ENCODE results near the gene MT1X. TPM values are rescaled to one million over a fixed set of nuclear protein-coding genes. Genes with fewer than 3 reads are reported as not detected.
"Not testable (repeated sequence)": the region's sequence is repeated elsewhere in the genome, so short reads cannot be mapped to it uniquely, and the experiment has no call there.

The MT1X gene
- total RNA-seq, 2 donors from 2014 or later, result 308 to 320 TPM

DNA sequence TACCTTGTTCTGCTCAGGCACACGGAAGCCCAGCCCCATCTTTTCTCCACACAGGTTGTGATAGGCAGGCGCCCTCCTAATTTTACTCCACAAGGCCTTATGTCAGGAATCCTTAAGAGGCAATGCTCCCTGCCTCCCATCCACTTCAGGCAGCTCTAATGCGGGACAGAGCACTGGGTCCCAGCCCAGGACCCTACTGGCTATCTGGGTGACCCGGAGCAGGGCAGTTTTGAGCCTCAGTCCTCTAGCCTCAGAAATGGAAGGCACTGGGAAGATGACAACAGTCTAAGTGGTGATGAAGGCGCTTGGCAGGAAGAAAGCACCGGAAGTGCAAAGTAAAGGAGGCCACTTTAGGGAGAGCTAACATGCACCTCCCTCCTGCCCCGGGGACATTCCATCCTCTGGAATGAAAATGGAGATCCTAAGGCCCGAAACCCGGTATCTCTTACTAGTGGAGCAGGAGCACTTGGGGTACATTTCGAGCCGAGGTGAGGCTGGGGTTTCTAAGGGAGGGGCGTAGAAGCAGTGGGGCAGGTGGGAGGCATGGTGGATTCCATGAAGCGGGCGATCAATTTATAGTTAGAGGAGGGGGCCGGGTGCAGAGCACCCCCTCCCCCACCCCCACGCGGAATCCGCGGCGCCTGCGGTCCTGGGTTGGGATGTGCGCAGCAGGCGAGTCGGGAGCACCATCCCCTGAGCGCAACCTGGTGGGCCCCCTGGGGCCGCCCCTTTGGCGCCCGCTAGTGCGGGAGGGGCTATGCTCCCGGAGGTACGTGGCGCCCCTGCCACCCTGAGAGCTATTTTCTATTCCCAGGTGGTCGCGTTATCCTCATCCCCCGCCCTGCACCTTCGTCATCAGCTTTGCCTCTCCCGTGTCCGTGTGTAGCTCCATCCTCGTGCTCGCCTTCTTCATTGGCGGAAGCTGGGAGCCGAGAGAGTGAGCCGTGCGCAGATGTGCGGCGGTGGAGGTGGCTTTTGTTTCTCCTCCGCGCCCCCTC, 19.6 kb upstream of the MT1X start:
- H3K4me3 ChIP-seq, result peak overlapping the region; percentile 21
- no peaks in the 10 kb centered on the region for H3K9me3 ChIP-seq
- TF ChIP-seq, protein P1, sequence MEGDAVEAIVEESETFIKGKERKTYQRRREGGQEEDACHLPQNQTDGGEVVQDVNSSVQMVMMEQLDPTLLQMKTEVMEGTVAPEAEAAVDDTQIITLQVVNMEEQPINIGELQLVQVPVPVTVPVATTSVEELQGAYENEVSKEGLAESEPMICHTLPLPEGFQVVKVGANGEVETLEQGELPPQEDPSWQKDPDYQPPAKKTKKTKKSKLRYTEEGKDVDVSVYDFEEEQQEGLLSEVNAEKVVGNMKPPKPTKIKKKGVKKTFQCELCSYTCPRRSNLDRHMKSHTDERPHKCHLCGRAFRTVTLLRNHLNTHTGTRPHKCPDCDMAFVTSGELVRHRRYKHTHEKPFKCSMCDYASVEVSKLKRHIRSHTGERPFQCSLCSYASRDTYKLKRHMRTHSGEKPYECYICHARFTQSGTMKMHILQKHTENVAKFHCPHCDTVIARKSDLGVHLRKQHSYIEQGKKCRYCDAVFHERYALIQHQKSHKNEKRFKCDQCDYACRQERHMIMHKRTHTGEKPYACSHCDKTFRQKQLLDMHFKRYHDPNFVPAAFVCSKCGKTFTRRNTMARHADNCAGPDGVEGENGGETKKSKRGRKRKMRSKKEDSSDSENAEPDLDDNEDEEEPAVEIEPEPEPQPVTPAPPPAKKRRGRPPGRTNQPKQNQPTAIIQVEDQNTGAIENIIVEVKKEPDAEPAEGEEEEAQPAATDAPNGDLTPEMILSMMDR (IDR thresholded peaks at IDR 0.05), result no peak
- ATAC-seq (ENCODE audit: insufficient number of reproducible peaks, low FRiP score, low read depth), result no peak
- DNase-seq (ENCODE audit: low spot score), result no peak
- H3K36me3 ChIP-seq, result no peaks in the 10 kb centered on the region
- no peaks in the 10 kb centered on the region for H3K27me3 ChIP-seq (replicated peaks; ENCODE audit: insufficient read depth)
- peaks cover 10 to 18% of the 10 kb centered on the region in 2 donors for H3K4me1 ChIP-seq (ENCODE audit: control insufficient read depth in 1 of 2, low read depth in 2 of 2)
- no peak overlapping the region for H3K27ac ChIP-seq

DNA sequence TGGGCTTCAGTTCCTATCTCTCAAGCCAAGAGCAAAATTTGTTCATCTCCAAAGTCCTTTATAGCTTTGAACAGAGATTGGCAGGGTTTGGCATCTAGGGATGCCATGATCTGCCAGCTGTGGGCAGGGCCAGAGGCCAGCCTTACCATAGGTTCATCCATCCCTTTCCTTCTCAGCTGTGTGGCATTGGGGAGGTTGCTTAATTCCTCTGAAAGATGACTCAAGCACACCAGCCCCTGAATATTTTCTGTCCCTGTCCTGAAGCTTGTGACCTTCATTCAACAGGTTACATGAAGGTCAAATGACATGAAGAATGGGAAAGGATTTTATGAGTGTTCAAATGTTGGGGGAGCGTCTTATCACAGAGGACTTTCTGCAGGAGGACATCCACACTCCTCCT, 17.8 kb upstream of the MT1X start:
- TF ChIP-seq, protein P1 (IDR thresholded peaks at IDR 0.05), result no peak
- ATAC-seq (ENCODE audit: insufficient number of reproducible peaks, low FRiP score, low read depth) (no peak), DNase-seq (ENCODE audit: low spot score) (no peak)
- H3K4me1 ChIP-seq (ENCODE audit: control insufficient read depth in 1 of 2, low read depth in 2 of 2), result peaks cover 6 to 18% of the 10 kb centered on the region in 2 donors
- H3K27me3 ChIP-seq (replicated peaks; ENCODE audit: insufficient read depth), result peaks cover 8% of the 10 kb centered on the region
- H3K36me3 ChIP-seq, result no peaks in the 10 kb centered on the region
- H3K4me3 ChIP-seq, result no peak overlapping the region
- no peaks in the 10 kb centered on the region for H3K9me3 ChIP-seq
- no peak overlapping the region for H3K27ac ChIP-seq

DNA sequence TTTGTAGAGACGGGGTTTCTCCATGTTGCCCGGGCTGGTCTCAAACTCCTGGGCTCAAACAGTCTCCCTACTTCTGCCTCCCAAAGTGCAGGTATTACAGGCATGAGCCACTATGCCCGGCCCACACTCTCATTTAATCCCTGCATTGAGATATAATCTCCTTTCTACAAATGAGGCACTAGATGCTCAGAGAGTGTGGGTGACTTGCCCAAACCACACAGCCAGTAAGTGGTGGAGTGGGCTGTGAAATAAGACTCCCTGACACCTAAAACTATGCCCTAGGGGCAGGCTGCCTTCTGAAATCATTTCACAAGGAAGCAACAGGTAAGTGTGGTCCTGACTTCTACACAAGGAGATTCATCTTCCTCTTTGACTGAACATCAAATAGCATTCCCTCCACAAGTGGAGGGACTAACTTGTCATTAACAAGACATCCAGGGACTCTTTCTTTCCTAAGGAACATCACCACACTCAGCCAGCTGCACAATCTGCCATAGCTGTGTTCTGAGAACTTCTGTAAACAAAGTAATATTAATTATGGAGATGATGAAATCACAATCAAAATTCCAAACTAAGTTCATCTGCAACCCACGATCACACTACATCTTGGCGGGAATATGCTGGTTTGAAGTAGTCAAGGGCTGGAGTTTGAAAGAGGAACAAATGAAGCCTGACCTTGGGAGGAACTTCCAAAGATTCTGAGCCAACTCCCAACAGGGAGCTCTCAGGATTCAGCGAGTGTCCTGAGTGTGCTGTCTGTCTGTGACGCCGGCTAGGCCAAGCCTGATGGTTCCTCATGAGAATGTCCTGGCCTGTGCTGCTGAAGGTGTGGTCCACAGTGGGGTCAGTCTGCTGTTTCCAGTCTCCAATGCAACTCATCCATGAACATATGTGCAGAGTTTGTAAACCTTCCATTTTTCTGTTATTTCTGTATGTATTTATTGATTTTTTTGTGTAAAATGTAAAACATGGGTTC, 16.7 kb upstream of the MT1X start:
- H3K36me3 ChIP-seq; H3K9me3 ChIP-seq; H3K4me3 ChIP-seq; H3K27ac ChIP-seq; ATAC-seq (ENCODE audit: insufficient number of reproducible peaks, low FRiP score, low read depth); DNase-seq (ENCODE audit: low spot score): not testable (repeated sequence)
- peaks cover 6 to 22% of the 10 kb centered on the region in 2 donors for H3K4me1 ChIP-seq (ENCODE audit: control insufficient read depth in 1 of 2, low read depth in 2 of 2)
- H3K27me3 ChIP-seq (replicated peaks; ENCODE audit: insufficient read depth), result peaks cover 13% of the 10 kb centered on the region

DNA sequence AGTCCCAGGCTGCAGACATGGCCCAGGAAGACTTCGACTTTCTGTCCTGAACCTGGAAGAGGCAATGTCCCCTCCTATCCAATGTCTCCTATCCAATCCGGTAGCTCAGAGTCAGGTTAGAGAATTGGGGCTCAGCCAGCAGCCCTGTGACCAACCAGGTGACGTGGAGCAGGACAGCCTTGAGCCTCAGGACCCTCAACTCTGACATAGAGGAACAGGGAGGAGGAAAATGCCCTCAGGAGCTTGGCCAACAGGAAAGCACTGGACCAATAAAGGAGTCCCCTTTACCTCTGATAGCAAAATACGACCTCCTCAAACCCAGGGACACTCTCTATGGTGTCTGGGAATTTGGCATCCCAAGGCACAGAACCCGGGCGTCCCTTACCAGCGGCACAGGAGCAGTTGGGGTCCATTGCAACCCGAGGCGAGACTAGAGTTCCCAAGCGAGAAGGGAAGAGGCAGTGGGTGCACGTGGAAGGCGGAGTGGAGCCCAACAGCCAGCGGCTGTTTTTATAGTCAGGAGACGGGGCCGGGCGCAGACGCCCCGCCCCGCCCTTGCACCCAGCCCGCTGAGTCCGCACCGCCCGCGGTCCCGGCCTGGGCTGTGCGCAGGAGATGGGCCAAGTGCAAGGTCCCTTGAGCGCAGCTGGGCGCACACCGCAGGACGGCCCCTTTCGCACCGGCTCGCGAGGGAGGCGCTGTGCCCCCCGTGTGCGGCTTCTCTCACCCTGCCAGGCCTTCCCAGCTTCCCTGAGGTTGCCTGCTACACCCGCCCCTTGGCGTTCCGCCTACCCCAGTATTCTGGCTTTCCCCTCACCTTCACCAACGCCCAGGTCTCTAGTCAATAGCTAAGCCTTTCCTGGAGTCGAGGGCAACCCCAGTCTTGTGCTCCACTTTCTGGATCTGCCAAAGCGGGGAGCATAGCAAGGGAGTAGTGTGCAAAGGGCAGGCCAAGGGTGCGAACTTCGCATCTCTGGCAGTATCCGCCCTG, 14.4 kb upstream of the MT1X start, which contains the start of gene MT1G:
Gene MT1G (minus strand): TSS at position 485 of the 991 bp plus-strand sequence. CDS start 72 bp downstream, at position 413.
- H3K36me3 ChIP-seq, result no peaks in the 10 kb centered on the region
- peaks cover 13% of the 10 kb centered on the region for H3K27me3 ChIP-seq (replicated peaks; ENCODE audit: insufficient read depth)
- H3K9me3 ChIP-seq, result no peaks in the 10 kb centered on the region
- TF ChIP-seq, protein P1 (IDR thresholded peaks at IDR 0.05), result no peak
- ATAC-seq (ENCODE audit: insufficient number of reproducible peaks, low FRiP score, low read depth) (no peak), DNase-seq (ENCODE audit: low spot score) (no peak)
- no peak within 1 kb of the TSS for H3K27ac ChIP-seq
- H3K4me3 ChIP-seq, result peak within 1 kb of the TSS; percentile 48
- H3K4me1 ChIP-seq (ENCODE audit: control insufficient read depth in 1 of 2, low read depth in 2 of 2), result peaks cover 6 to 22% of the 10 kb centered on the region in 2 donors

All from thoracic aorta (tissue), 2 donors.